DOHH2 (cell line): ENCODE measurements around the gene NOP53.
"Not testable (repeated sequence)": the region's sequence is repeated elsewhere in the genome, so short reads cannot be mapped to it uniquely, and the experiment has no call there.

ENCODE experiments used
- H3F3A ChIP-seq: fragments of 200-600 bp; sonication (generic), shearing (Covaris generic); 2 replicates; pipeline ENCODE4 v1.6.0; 2016; ENCODE audit warnings: antibody characterized with exemption, mild to moderate bottlenecking; ENCODE audit not compliant: control insufficient read depth, insufficient read depth
- H3K27ac ChIP-seq: fragments of 200-600 bp; sonication (generic); 2 replicates; pipeline ENCODE4 v1.5.1; 2014; ENCODE audit warnings: low read depth, mild to moderate bottlenecking, low read length, moderate library complexity
- H3K27me3 ChIP-seq: fragments of 200-600 bp; sonication (generic); 2 replicates; pipeline ENCODE4 v1.6.1; 2014; ENCODE audit warnings: mild to moderate bottlenecking, low read length, mixed read lengths; ENCODE audit not compliant: control insufficient read depth
- H3K36me3 ChIP-seq: fragments of 200-600 bp; sonication (generic); 2 replicates; pipeline ENCODE4 v1.6.1; 2014; ENCODE audit warnings: mild to moderate bottlenecking, low read length, moderate library complexity, mixed read lengths; ENCODE audit not compliant: control insufficient read depth
- H3K4me1 ChIP-seq: fragments of 200-600 bp; sonication (generic); 2 replicates; pipeline ENCODE4 v1.6.1; 2014; ENCODE audit warnings: mild to moderate bottlenecking, low read length, mixed read lengths; ENCODE audit not compliant: control insufficient read depth
- H3K4me2 ChIP-seq: fragments of 200-600 bp; sonication (generic); 2 replicates; pipeline ENCODE4 v1.6.0; 2014; ENCODE audit warnings: mild to moderate bottlenecking, low read length, moderate library complexity
- H3K4me3 ChIP-seq: fragments of 200-600 bp; sonication (generic); 2 replicates; pipeline ENCODE4 v1.5.1; 2014; ENCODE audit warnings: mild to moderate bottlenecking, low read length, mixed read lengths
- H3K79me2 ChIP-seq: fragments of 200-600 bp; sonication (generic); 2 replicates; pipeline ENCODE4 v1.6.1; 2014; ENCODE audit warnings: mild to moderate bottlenecking, low read length, mixed read lengths; ENCODE audit not compliant: control insufficient read depth
- H3K9me2 ChIP-seq: fragments of 200-600 bp; sonication (generic); replicated peaks from 2 replicates; pipeline ENCODE4 v1.6.1; 2014; ENCODE audit warnings: mild to moderate bottlenecking, low read length, mixed read lengths; ENCODE audit not compliant: control insufficient read depth
- H3K9me3 ChIP-seq: fragments of 200-600 bp; sonication (generic); 2 replicates; pipeline ENCODE4 v1.6.1; 2014; ENCODE audit warnings: antibody characterized with exemption, low read length, mixed read lengths; ENCODE audit not compliant: control insufficient read depth, insufficient read depth
- H4K20me1 ChIP-seq: fragments of 200-600 bp; sonication (generic); 2 replicates; pipeline ENCODE4 v1.6.0; 2014; ENCODE audit warnings: low read depth, mild to moderate bottlenecking, antibody characterized with exemption, low read length, moderate library complexity; ENCODE audit not compliant: control insufficient read depth, insufficient read depth
- EZH2phosphoT487 ChIP-seq: fragments of 200-600 bp; sonication (generic); IDR thresholded peaks from 2 replicates; pipeline ENCODE4 v1.6.1; 2017; ENCODE audit warnings: borderline replicate concordance, mild to moderate bottlenecking, antibody characterized with exemption, low read length, moderate library complexity, mixed read lengths
- TF ChIP-seq, protein P1 (sequence below): fragments of 200-600 bp; sonication (generic); IDR thresholded peaks from one replicate; pipeline ENCODE4 v1.5.1; 2014; ENCODE audit warnings: antibody characterized with exemption, mild to moderate bottlenecking, low read depth, low read length; ENCODE audit not compliant: poor library complexity, severe bottlenecking

NOP53 gene

DNA sequence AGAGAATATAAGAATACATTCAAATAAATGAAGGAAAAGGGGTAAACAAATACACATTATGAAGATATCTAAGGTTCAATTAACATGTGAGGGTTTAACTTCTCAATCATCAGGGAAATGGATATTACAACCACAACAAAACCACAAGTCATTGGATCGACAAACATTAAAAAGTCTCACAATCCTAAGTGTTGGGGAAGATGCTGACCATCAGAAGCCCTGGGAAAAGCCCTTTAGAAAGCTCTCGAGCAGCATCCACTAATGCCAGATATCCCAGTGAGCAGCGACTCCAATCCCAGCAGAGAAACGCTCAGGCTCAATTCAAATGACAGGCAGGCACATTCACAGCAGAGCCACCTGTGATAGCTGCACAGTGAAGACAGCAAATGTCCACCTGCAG, 55.9 kb downstream of the NOP53 start:
- TF ChIP-seq EZH2phosphoT487, result no peak
- TF ChIP-seq, protein P1, sequence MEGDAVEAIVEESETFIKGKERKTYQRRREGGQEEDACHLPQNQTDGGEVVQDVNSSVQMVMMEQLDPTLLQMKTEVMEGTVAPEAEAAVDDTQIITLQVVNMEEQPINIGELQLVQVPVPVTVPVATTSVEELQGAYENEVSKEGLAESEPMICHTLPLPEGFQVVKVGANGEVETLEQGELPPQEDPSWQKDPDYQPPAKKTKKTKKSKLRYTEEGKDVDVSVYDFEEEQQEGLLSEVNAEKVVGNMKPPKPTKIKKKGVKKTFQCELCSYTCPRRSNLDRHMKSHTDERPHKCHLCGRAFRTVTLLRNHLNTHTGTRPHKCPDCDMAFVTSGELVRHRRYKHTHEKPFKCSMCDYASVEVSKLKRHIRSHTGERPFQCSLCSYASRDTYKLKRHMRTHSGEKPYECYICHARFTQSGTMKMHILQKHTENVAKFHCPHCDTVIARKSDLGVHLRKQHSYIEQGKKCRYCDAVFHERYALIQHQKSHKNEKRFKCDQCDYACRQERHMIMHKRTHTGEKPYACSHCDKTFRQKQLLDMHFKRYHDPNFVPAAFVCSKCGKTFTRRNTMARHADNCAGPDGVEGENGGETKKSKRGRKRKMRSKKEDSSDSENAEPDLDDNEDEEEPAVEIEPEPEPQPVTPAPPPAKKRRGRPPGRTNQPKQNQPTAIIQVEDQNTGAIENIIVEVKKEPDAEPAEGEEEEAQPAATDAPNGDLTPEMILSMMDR, result no peak
- Histone ChIP-seq H3K4me3 (no peak overlapping the region), H3K9me3 (no peaks in the 10 kb centered on the region), H3K79me2 (no peaks in the 10 kb centered on the region), H3K36me3 (no peaks in the 10 kb centered on the region), H4K20me1 (no peaks in the 10 kb centered on the region), H3K27me3 (no peaks in the 10 kb centered on the region), H3K4me1 (no peaks in the 10 kb centered on the region), H3F3A (no peaks in the 10 kb centered on the region), H3K27ac (no peak overlapping the region), H3K4me2 (no peak overlapping the region), H3K9me2 (no peaks in the 10 kb centered on the region)

DNA sequence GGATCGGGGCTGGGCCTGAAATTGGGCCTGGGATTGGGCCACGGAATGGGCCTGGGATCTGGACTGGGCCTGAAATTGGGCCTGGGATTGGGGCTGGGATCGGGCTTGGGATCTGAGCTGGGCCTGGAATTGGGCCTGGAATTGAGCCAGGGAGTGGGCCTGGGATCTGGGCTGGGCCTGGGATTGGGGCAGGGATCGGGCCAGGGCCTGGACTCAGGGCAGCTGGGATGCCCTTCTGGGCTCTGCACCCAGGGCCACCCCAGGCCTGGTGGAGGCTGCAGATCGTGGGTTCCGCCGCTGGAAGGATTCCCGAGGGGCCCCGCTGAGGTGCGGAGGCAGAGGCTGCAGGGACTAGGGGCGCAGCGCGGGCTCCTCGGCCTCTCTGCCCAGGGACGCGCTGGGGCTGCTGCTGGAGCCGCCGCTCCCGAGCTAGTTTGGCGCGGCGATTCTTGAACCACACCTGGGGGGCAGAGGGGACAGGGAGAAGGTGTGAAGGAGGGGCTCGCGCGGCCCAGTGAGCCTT, 57.2 kb downstream of the NOP53 start:
- Histone ChIP-seq H3K36me3 (no peaks in the 10 kb centered on the region), H3K27me3 (no peaks in the 10 kb centered on the region), H3K79me2 (no peaks in the 10 kb centered on the region), H3K27ac (no peak overlapping the region), H3K4me2 (no peak overlapping the region), H3K9me2 (no peaks in the 10 kb centered on the region), H3K4me1 (no peaks in the 10 kb centered on the region), H4K20me1 (no peaks in the 10 kb centered on the region), H3F3A (no peaks in the 10 kb centered on the region), H3K9me3 (no peaks in the 10 kb centered on the region), H3K4me3 (no peak overlapping the region)
- TF ChIP-seq EZH2phosphoT487, result no peak
- TF ChIP-seq, protein P1, result no peak

DNA sequence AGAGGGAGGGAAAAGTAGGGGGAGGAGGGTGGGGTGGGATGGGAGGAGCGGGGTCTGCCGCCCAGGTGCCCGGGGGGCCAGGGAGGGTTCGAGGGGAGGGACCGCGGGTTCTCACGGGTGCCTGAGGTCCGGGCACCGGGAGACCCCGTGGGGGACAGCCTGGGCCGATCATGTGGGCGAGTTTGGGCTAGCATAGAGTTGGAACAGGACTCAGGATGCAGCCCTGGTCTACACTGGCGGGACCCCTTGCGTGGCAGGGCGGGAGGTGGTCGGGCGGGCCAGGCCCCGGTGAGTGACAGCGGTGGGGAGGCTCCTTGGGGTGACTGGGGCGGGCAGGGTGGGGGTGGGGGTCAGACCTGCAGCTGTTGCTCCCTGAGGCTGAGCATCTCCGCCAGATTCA, 57.8 kb downstream of the NOP53 start:
- H3K36me3 ChIP-seq, H3K4me2 ChIP-seq, H3K79me2 ChIP-seq, H3K9me3 ChIP-seq, H3K4me3 ChIP-seq, H3K27me3 ChIP-seq, H3K9me2 ChIP-seq, H3K27ac ChIP-seq, H4K20me1 ChIP-seq, H3F3A ChIP-seq, H3K4me1 ChIP-seq: not testable (repeated sequence)

DNA sequence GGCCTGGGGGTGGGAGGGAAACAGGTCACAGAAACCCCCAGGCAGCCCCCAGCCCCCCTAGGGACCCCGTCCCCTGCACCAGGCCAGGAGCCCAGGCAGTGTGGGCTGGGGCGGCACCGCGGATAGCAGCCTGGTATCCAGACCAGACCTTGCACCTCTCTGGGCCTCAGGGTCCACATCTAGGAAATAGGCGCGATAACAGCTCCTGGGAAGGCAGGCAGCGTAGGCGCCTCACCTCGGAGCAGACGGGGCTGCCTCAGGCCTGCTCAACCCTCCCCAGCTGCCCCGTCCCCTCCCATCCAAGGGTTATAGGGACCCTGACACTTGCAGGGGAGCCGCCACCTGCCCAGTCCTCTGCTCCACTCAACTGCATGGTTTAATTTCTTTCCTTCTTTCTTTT, 58.3 kb downstream of the NOP53 start:
- H3K9me2 ChIP-seq, H3K4me2 ChIP-seq, H3K4me3 ChIP-seq, H3K27me3 ChIP-seq, H3K36me3 ChIP-seq, H3K4me1 ChIP-seq, H3F3A ChIP-seq, H3K79me2 ChIP-seq, H4K20me1 ChIP-seq, H3K27ac ChIP-seq, H3K9me3 ChIP-seq: not testable (repeated sequence)

DNA sequence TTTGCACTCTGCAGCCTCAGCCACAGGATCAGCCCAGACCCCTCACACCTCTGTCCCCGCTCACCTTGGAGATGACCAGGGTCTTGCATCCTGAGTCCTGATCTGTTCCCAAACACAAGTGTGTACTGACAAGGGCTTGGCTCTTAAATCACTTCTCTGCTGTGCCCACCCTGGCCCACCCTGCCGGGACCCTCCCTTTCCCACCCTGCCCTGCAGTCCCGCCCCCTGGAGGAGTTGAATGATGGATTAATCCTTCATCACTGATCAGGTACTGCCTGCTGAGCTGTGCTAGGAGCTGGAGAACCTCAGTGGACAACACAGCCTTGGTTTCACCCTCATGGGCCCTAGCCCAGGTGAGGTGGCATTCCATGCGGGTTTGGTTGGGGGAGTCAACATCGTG, 59.1 kb downstream of the NOP53 start, which contains the start of gene TPRX1:
Gene TPRX1 (minus strand): TSS at position 101 of the 400 bp plus-strand sequence. CDS start 12 bp downstream, at position 89.
- H3K27ac ChIP-seq, H3K4me3 ChIP-seq, H3K79me2 ChIP-seq, H3K9me2 ChIP-seq, H3K9me3 ChIP-seq, H4K20me1 ChIP-seq, H3K27me3 ChIP-seq, H3K4me1 ChIP-seq, H3K4me2 ChIP-seq, H3K36me3 ChIP-seq, H3F3A ChIP-seq: not testable (repeated sequence)
